ENCODE results near the gene KRTAP10-4. TPM values are rescaled to one million over a fixed set of nuclear protein-coding genes. Genes with fewer than 3 reads are reported as not detected.

The KRTAP10-4 gene
- total RNA-seq, 1 donor from 2014 or later = not detected

GRCh38 chr21:44595524-44595923, 22.0 kb downstream of the KRTAP10-4 start:
- H3K4me3 Mint-ChIP-seq (ENCODE audit: unreplicated experiment) = no peak overlapping the region
- H3K4me1 ChIP-seq (ENCODE audit: insufficient read depth, low read length) = no peaks in the 10 kb centered on the region
- no peaks in the 10 kb centered on the region for H3K36me3 ChIP-seq (ENCODE audit: insufficient read depth, low read length)
- H3K27ac ChIP-seq (ENCODE audit: low read depth, low read length) = no peak overlapping the region
- no peak overlapping the region for H3K9ac ChIP-seq (ENCODE audit: low read length)
- H4K20me1 ChIP-seq (ENCODE audit: insufficient read depth, low read length) = no peaks in the 10 kb centered on the region
- DNase-seq (ENCODE audit: low read depth) (no peak), FAIRE-seq (no peak)
- peaks cover 7% of the 10 kb centered on the region for H3K9me3 ChIP-seq (ENCODE audit: insufficient read depth, low read depth, low read length)
- no peak overlapping the region for H2AFZ ChIP-seq (ENCODE audit: low read depth, low read length)
- peaks cover 2% of the 10 kb centered on the region for H3K4me1 Mint-ChIP-seq (ENCODE audit: low read depth, unreplicated experiment)
- no peaks in the 10 kb centered on the region for H3K79me2 ChIP-seq (ENCODE audit: insufficient read depth, low read length)
- H3K4me2 ChIP-seq (ENCODE audit: low read length) = no peak overlapping the region
- H3K9me3 Mint-ChIP-seq (ENCODE audit: unreplicated experiment) = peaks cover 18% of the 10 kb centered on the region
- no peak for TF ChIP-seq CTCF (IDR thresholded peaks at IDR 0.05; ENCODE audit: insufficient read depth, low read depth, low read length)
- H3K36me3 Mint-ChIP-seq (ENCODE audit: low read depth, unreplicated experiment) = peaks cover 3% of the 10 kb centered on the region
- H3K27me3 ChIP-seq (ENCODE audit: insufficient read depth, low read length) = no peaks in the 10 kb centered on the region
- peaks cover 23% of the 10 kb centered on the region for H3K27me3 Mint-ChIP-seq (ENCODE audit: low read depth, unreplicated experiment)
- no peak overlapping the region for H3K27ac Mint-ChIP-seq (ENCODE audit: unreplicated experiment)
- H3K4me3 ChIP-seq (ENCODE audit: insufficient read depth, low read depth, low read length) = no peak overlapping the region

DNA sequence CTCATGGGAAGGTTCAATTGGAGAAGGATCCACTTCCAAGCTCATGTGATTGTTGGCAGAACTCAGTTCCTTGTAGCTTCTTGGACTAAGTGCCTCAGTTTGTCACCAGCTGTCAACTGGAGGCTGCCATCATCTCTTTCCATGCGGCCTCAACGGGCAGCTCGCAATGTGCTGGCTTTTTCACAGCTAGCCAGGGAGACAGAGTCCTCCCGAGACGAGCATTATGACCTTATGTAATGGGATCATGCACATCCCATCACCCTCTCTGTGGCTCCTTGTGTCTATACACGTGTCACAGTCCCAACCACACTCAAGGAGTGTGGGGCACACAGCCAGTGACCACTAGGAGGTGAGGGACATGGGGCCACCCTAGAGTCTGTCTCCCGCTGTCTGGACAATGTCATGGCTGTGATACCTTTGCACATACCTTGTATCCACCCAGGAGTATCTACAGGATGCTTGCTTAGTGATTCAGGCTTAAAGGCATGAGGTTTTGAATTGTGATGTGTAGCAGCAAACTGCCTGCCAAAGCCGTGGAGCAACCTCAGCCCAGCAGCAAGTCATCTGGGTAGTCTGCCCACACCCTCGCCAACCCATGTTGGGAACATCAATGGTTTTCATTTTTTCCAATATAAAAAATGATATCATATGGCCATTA, 22.7 kb downstream of the KRTAP10-4 start:
- H3K27ac ChIP-seq (ENCODE audit: low read depth, low read length) = no peak overlapping the region
- Mint-ChIP-seq H3K9me3 (ENCODE audit: unreplicated experiment) (peaks cover 18% of the 10 kb centered on the region), H3K4me3 (ENCODE audit: unreplicated experiment) (no peak overlapping the region), H3K27me3 (ENCODE audit: low read depth, unreplicated experiment) (peaks cover 25% of the 10 kb centered on the region), H3K27ac (ENCODE audit: unreplicated experiment) (no peak overlapping the region), H3K4me1 (ENCODE audit: low read depth, unreplicated experiment) (peaks cover 2% of the 10 kb centered on the region), H3K36me3 (ENCODE audit: low read depth, unreplicated experiment) (peaks cover 3% of the 10 kb centered on the region)
- no peaks in the 10 kb centered on the region for H3K36me3 ChIP-seq (ENCODE audit: insufficient read depth, low read length)
- peaks cover 7% of the 10 kb centered on the region for H3K9me3 ChIP-seq (ENCODE audit: insufficient read depth, low read depth, low read length)
- H3K79me2 ChIP-seq (ENCODE audit: insufficient read depth, low read length) = no peaks in the 10 kb centered on the region
- H2AFZ ChIP-seq (ENCODE audit: low read depth, low read length) = no peak overlapping the region
- no peak for FAIRE-seq
- H3K4me2 ChIP-seq (ENCODE audit: low read length) = no peak overlapping the region
- H4K20me1 ChIP-seq (ENCODE audit: insufficient read depth, low read length) = no peaks in the 10 kb centered on the region
- no peaks in the 10 kb centered on the region for H3K27me3 ChIP-seq (ENCODE audit: insufficient read depth, low read length)
- TF ChIP-seq CTCF (IDR thresholded peaks at IDR 0.05; ENCODE audit: insufficient read depth, low read depth, low read length) = no peak
- no peak for TF ChIP-seq EZH2 (IDR thresholded peaks at IDR 0.05; ENCODE audit: insufficient read depth, low read length)
- H3K4me3 ChIP-seq (ENCODE audit: insufficient read depth, low read depth, low read length) = no peak overlapping the region
- peak; percentile 10 for DNase-seq (ENCODE audit: low read depth)
- no peaks in the 10 kb centered on the region for H3K4me1 ChIP-seq (ENCODE audit: insufficient read depth, low read length)
- no peak overlapping the region for H3K9ac ChIP-seq (ENCODE audit: low read length)

GRCh38 chr21:44598061-44598460, 24.5 kb downstream of the KRTAP10-4 start:
- Histone ChIP-seq H3K36me3 (ENCODE audit: insufficient read depth, low read length) (no peaks in the 10 kb centered on the region), H3K4me3 (ENCODE audit: insufficient read depth, low read depth, low read length) (no peak overlapping the region), H3K4me2 (ENCODE audit: low read length) (no peak overlapping the region), H3K27me3 (ENCODE audit: insufficient read depth, low read length) (no peaks in the 10 kb centered on the region), H3K9me3 (ENCODE audit: insufficient read depth, low read depth, low read length) (peaks cover 7% of the 10 kb centered on the region), H4K20me1 (ENCODE audit: insufficient read depth, low read length) (no peaks in the 10 kb centered on the region), H3K27ac (ENCODE audit: low read depth, low read length) (no peak overlapping the region), H3K79me2 (ENCODE audit: insufficient read depth, low read length) (no peaks in the 10 kb centered on the region), H2AFZ (ENCODE audit: low read depth, low read length) (no peak overlapping the region), H3K9ac (ENCODE audit: low read length) (no peak overlapping the region), H3K4me1 (ENCODE audit: insufficient read depth, low read length) (no peaks in the 10 kb centered on the region)
- TF ChIP-seq EZH2 (IDR thresholded peaks at IDR 0.05; ENCODE audit: insufficient read depth, low read length) = no peak
- no peak for TF ChIP-seq CTCF (IDR thresholded peaks at IDR 0.05; ENCODE audit: insufficient read depth, low read depth, low read length)
- Mint-ChIP-seq H3K9me3 (ENCODE audit: unreplicated experiment) (peaks cover 18% of the 10 kb centered on the region), H3K4me3 (ENCODE audit: unreplicated experiment) (no peak overlapping the region), H3K36me3 (ENCODE audit: low read depth, unreplicated experiment) (peaks cover 3% of the 10 kb centered on the region), H3K27ac (ENCODE audit: unreplicated experiment) (no peak overlapping the region), H3K27me3 (ENCODE audit: low read depth, unreplicated experiment) (peaks cover 30% of the 10 kb centered on the region), H3K4me1 (ENCODE audit: low read depth, unreplicated experiment) (peaks cover 2% of the 10 kb centered on the region)
- FAIRE-seq (no peak), DNase-seq (ENCODE audit: low read depth) (no peak)

Measured in astrocyte (in vitro differentiated cells and primary cell).